HEK293 (cell line): ENCODE results near the gene FAM83E.

Source experiments
- CTCF ChIA-PET: fragments of 350-600 bp; formaldehyde crosslinking; extraction: SDS; loops from one replicate; lab custom pipeline; 2021; ENCODE audit warnings: antibody characterized with exemption; lab: Yijun Ruan, JAX
- POLR2A ChIA-PET: fragments of 300-600 bp; formaldehyde crosslinking; extraction: SDS; loops from one replicate; lab custom pipeline; 2020; ENCODE audit warnings: antibody characterized with exemption, inconsistent platforms; lab: Yijun Ruan, JAX
- H3K27ac ChIP-seq: fragments of 200-500 bp; sonication (Bioruptor generic); 2 replicates; pipeline ENCODE4 v1.5.1; 2014; ENCODE audit warnings: low read depth, low read length, control low read depth, inconsistent platforms; ENCODE audit errors: extremely low read depth
- H3K36me3 ChIP-seq, 2 experiments: fragments of 200-500 bp in 1 of 2; sonication (Bioruptor generic) in 1 of 2; 1 replicate in 1 of 2; 2 replicates in 1 of 2; pipeline ENCODE4 v1.5.1; 2014 to 2017; ENCODE audit warnings: inconsistent platforms in 2 of 2, low read length in 2 of 2; ENCODE audit not compliant: control insufficient read depth in 2 of 2, insufficient read depth in 1 of 2
- H3K4me1 ChIP-seq: fragments of 200-500 bp; sonication (Bioruptor generic); 2 replicates; pipeline ENCODE4 v1.5.1; 2014; ENCODE audit warnings: mild to moderate bottlenecking, low read length, inconsistent platforms; ENCODE audit not compliant: control insufficient read depth, insufficient read depth
- H3K4me3 ChIP-seq: 2 replicates; pipeline ENCODE4 v1.5.1; 2011; ENCODE audit warnings: low read depth, mild to moderate bottlenecking, control low read depth, low read length, moderate library complexity
- H3K9me3 ChIP-seq: fragments of 200-500 bp; sonication (Bioruptor generic); 2 replicates; pipeline ENCODE4 v1.5.1; 2014; ENCODE audit warnings: low read depth, low read length, inconsistent platforms; ENCODE audit not compliant: control insufficient read depth, insufficient read depth
- ZFP3 ChIP-seq: fragments of 450-650 bp; formaldehyde crosslinking; IDR thresholded peaks from 2 replicates; pipeline ENCODE4 v1.5.1; 2016; ENCODE audit warnings: low read depth, missing biosample characterization, missing genetic modification characterization
- ZNF2 ChIP-seq: fragments of 450-650 bp; formaldehyde crosslinking; IDR thresholded peaks from 2 replicates; pipeline ENCODE4 v1.5.1; 2016; ENCODE audit warnings: missing biosample characterization, missing genetic modification characterization
- ZNF274 ChIP-seq, 2 experiments: fragments of 200-500 bp in 1 of 2; fragments of 450-650 bp in 1 of 2; sonication (Bioruptor generic) in 1 of 2; formaldehyde crosslinking in 1 of 2; IDR thresholded peaks; 2 replicates each; pipeline versions ENCODE4 v1.5.1 to v1.6.1; 2014 to 2016; ENCODE audit warnings: borderline replicate concordance in 1 of 2, inconsistent platforms in 1 of 2, low read length in 1 of 2, missing biosample characterization in 1 of 2, missing genetic modification characterization in 1 of 2
- ZNF335 ChIP-seq: fragments of 450-650 bp; formaldehyde crosslinking; conservative IDR thresholded peaks from 2 replicates; pipeline ENCODE4 v1.5.1; 2016; ENCODE audit warnings: missing biosample characterization, missing genetic modification characterization
- ZNF341 ChIP-seq: fragments of 450-650 bp; formaldehyde crosslinking; IDR thresholded peaks from 2 replicates; pipeline ENCODE4; 2016; ENCODE audit warnings: low read depth, missing biosample characterization, missing genetic modification characterization
- ZNF501 ChIP-seq: fragments of 450-650 bp; formaldehyde crosslinking; IDR thresholded peaks from 2 replicates; pipeline ENCODE4 v1.5.1; 2016; ENCODE audit warnings: missing biosample characterization, missing genetic modification characterization
- ZNF610 ChIP-seq: fragments of 450-650 bp; formaldehyde crosslinking; IDR thresholded peaks from 2 replicates; pipeline ENCODE4 v1.5.1; 2016; ENCODE audit warnings: missing biosample characterization, missing genetic modification characterization, borderline replicate concordance
- ZNF623 ChIP-seq: fragments of 450-650 bp; formaldehyde crosslinking; IDR thresholded peaks from 2 replicates; pipeline ENCODE4 v1.5.1; 2016; ENCODE audit warnings: missing biosample characterization, missing genetic modification characterization
- ZXDB ChIP-seq: fragments of 450-650 bp; formaldehyde crosslinking; IDR thresholded peaks from 2 replicates; pipeline ENCODE4 v1.5.1; 2016; ENCODE audit warnings: missing biosample characterization, missing genetic modification characterization
- TF ChIP-seq, protein P1 (sequence below): fragments of 450-650 bp; formaldehyde crosslinking; IDR thresholded peaks from 2 replicates; pipeline ENCODE4 v1.5.1; 2016; ENCODE audit warnings: missing biosample characterization, missing genetic modification characterization
- TF ChIP-seq, protein P2 (sequence below): fragments of 450-650 bp; formaldehyde crosslinking; IDR thresholded peaks from 2 replicates; pipeline ENCODE4 v1.5.1; 2016; ENCODE audit warnings: missing biosample characterization, missing genetic modification characterization
- TF ChIP-seq, protein P3 (sequence below): fragments of 450-650 bp; formaldehyde crosslinking; IDR thresholded peaks from 2 replicates; pipeline ENCODE4 v1.5.1; 2016; ENCODE audit warnings: missing biosample characterization, missing genetic modification characterization, low read depth
- TF ChIP-seq, protein P4 (sequence below): fragments of 450-650 bp; formaldehyde crosslinking; conservative IDR thresholded peaks from 2 replicates; pipeline ENCODE4 v1.5.1; 2016; ENCODE audit warnings: low read depth, missing biosample characterization, missing genetic modification characterization
- TF ChIP-seq, protein P5 (sequence below): fragments of 450-650 bp; formaldehyde crosslinking; IDR thresholded peaks from 2 replicates; pipeline ENCODE4 v1.5.1; 2016; ENCODE audit warnings: missing biosample characterization, missing genetic modification characterization, borderline replicate concordance

FAM83E gene

DNA sequence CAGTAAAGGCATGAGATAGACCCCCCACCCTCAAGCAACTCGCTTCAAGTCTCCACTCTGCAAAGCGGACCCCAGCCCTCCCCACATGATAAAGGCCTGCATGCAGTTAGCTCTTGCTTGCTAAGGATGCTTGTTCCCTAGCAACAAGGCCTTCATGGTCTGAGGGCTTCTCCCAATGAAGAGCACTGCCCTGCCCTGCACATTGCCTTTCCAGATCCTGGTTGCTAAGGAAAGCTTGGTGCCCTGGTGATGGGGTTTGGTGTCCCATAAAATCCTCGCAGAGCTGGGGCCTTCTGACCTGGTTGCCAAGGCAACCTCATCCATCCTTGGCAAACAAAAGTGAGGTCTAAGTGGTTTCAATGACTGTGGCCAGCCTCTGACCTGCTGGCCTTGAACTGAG lies 16.3 kb upstream of the FAM83E start:
- TF ChIP-seq, protein P1, sequence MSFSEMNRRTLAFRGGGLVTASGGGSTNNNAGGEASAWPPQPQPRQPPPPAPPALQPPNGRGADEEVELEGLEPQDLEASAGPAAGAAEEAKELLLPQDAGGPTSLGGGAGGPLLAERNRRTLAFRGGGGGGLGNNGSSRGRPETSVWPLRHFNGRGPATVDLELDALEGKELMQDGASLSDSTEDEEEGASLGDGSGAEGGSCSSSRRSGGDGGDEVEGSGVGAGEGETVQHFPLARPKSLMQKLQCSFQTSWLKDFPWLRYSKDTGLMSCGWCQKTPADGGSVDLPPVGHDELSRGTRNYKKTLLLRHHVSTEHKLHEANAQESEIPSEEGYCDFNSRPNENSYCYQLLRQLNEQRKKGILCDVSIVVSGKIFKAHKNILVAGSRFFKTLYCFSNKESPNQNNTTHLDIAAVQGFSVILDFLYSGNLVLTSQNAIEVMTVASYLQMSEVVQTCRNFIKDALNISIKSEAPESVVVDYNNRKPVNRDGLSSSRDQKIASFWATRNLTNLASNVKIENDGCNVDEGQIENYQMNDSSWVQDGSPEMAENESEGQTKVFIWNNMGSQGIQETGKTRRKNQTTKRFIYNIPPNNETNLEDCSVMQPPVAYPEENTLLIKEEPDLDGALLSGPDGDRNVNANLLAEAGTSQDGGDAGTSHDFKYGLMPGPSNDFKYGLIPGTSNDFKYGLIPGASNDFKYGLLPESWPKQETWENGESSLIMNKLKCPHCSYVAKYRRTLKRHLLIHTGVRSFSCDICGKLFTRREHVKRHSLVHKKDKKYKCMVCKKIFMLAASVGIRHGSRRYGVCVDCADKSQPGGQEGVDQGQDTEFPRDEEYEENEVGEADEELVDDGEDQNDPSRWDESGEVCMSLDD (tag by site-specific recombination) = no peak
- TF ChIP-seq ZNF501 (tag by site-specific recombination) (no peak), ZXDB (tag by site-specific recombination) (no peak), ZNF341 (tag by site-specific recombination) (no peak), ZNF274 (IDR thresholded peaks at IDR 0.05; ENCODE audit: low read length) (no peak), ZNF274 (tag by site-specific recombination; IDR thresholded peaks at IDR 0.05; ENCODE audit: borderline replicate concordance) (no peak)
- TF ChIP-seq, protein P2, sequence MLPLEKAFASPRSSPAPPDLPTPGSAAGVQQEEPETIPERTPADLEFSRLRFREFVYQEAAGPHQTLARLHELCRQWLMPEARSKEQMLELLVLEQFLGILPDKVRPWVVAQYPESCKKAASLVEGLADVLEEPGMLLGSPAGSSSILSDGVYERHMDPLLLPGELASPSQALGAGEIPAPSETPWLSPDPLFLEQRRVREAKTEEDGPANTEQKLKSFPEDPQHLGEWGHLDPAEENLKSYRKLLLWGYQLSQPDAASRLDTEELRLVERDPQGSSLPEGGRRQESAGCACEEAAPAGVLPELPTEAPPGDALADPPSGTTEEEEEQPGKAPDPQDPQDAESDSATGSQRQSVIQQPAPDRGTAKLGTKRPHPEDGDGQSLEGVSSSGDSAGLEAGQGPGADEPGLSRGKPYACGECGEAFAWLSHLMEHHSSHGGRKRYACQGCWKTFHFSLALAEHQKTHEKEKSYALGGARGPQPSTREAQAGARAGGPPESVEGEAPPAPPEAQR (tag by site-specific recombination) = no peak
- H3K4me1 ChIP-seq = peaks cover 19% of the 10 kb centered on the region
- POLR2A ChIA-PET = interaction anchor here (0.7 to 8.1 kb wide), 4 partner anchors 12 to 161 kb away, joined by 3 to 97 read pairs (median 4); partner anchors contain the start of genes RPL18 and SPHK2
- CTCF ChIA-PET = no interaction called here
- no peak overlapping the region for H3K27ac ChIP-seq
- H3K9me3 ChIP-seq = no peaks in the 10 kb centered on the region
- H3K36me3 ChIP-seq = peaks cover 8 to 47% of the 10 kb centered on the region in 2 experiments; a peak in 2 of 3 replicates
- H3K4me3 ChIP-seq = no peak overlapping the region

DNA sequence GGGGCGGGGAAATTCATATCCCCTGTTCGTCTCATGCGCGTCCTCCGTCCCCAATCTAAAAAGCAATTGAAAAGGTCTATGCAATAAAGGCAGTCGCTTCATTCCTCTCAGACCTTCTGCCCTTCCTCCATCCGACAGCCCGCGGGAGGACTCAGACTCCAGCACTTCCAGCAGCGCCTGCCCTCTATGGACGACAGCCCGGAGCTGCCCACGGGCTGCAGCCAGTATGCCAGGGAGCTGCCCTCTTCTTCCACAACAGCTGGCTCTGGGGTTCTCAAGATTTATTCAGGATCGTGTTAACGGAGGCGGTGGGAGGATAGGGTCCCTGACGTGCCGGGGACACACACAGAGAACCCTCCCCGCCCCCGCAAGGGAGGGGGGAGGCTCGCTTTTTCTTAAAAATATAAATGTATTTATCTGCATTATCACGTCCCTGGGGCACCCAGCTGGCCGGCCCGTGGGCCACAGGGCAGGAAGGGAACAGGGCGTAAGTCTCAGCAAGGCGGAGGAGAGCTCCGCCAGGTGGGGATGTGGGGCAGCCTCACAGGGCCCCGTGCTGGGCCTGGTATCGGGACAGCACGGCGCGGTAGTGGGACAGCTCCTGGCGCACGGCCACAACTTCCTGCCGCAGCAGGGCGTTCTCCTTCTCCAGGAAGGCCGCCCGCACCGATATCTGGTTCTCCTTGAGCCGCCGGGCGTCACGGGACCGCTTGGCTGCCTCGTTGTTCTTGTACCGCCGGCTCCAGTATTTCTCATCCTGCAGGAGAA lies 15.6 kb upstream of the FAM83E start:
- H3K36me3 ChIP-seq = peaks cover 8 to 52% of the 10 kb centered on the region in 2 experiments; a peak in 2 of 3 replicates
- ChIA-PET POLR2A (interaction anchor here (1.0 to 8.1 kb wide), 5 partner anchors 9 to 21 kb away, joined by 3 to 97 read pairs (median 4); partner anchors contain the start of genes FAM83E, RPL18 and SPHK2), CTCF (interaction anchor here (0.5 to 0.6 kb wide), 2 partner anchors 7 to 22 kb away, joined by 3 read pairs; no protein-coding TSS in a partner anchor)
- no peak overlapping the region for H3K27ac ChIP-seq
- peaks cover 14% of the 10 kb centered on the region for H3K4me1 ChIP-seq
- no peaks in the 10 kb centered on the region for H3K9me3 ChIP-seq
- H3K4me3 ChIP-seq = no peak overlapping the region
- TF ChIP-seq, protein P3, sequence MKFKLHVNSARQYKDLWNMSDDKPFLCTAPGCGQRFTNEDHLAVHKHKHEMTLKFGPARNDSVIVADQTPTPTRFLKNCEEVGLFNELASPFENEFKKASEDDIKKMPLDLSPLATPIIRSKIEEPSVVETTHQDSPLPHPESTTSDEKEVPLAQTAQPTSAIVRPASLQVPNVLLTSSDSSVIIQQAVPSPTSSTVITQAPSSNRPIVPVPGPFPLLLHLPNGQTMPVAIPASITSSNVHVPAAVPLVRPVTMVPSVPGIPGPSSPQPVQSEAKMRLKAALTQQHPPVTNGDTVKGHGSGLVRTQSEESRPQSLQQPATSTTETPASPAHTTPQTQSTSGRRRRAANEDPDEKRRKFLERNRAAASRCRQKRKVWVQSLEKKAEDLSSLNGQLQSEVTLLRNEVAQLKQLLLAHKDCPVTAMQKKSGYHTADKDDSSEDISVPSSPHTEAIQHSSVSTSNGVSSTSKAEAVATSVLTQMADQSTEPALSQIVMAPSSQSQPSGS (tag by site-specific recombination) = no peak
- TF ChIP-seq ZNF610 (tag by site-specific recombination) (no peak), ZNF623 (tag by site-specific recombination) (no peak), ZNF335 (tag by site-specific recombination) (no peak), ZXDB (tag by site-specific recombination) (no peak), ZNF274 (IDR thresholded peaks at IDR 0.05; ENCODE audit: low read length) (no peak), ZNF274 (tag by site-specific recombination; IDR thresholded peaks at IDR 0.05; ENCODE audit: borderline replicate concordance) (no peak), ZFP3 (tag by site-specific recombination) (no peak), ZNF2 (tag by site-specific recombination) (no peak)
- TF ChIP-seq, protein P4, sequence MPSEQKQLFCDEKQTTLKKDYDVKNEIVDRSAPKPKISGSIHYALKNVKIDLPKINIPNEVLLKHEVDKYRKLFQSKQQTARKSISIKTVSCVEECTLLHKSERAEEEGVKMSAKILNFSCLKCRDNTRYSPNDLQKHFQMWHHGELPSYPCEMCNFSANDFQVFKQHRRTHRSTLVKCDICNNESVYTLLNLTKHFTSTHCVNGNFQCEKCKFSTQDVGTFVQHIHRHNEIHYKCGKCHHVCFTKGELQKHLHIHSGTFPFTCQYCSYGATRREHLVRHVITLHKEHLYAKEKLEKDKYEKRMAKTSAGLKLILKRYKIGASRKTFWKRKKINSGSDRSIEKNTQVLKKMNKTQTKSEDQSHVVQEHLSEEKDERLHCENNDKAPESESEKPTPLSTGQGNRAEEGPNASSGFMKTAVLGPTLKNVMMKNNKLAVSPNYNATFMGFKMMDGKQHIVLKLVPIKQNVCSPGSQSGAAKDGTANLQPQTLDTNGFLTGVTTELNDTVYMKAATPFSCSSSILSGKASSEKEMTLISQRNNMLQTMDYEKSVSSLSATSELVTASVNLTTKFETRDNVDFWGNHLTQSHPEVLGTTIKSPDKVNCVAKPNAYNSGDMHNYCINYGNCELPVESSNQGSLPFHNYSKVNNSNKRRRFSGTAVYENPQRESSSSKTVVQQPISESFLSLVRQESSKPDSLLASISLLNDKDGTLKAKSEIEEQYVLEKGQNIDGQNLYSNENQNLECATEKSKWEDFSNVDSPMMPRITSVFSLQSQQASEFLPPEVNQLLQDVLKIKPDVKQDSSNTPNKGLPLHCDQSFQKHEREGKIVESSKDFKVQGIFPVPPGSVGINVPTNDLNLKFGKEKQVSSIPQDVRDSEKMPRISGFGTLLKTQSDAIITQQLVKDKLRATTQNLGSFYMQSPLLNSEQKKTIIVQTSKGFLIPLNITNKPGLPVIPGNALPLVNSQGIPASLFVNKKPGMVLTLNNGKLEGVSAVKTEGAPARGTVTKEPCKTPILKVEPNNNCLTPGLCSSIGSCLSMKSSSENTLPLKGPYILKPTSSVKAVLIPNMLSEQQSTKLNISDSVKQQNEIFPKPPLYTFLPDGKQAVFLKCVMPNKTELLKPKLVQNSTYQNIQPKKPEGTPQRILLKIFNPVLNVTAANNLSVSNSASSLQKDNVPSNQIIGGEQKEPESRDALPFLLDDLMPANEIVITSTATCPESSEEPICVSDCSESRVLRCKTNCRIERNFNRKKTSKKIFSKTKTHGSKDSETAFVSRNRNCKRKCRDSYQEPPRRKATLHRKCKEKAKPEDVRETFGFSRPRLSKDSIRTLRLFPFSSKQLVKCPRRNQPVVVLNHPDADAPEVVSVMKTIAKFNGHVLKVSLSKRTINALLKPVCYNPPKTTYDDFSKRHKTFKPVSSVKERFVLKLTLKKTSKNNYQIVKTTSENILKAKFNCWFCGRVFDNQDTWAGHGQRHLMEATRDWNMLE (tag by site-specific recombination) = no peak
- TF ChIP-seq, protein P5, sequence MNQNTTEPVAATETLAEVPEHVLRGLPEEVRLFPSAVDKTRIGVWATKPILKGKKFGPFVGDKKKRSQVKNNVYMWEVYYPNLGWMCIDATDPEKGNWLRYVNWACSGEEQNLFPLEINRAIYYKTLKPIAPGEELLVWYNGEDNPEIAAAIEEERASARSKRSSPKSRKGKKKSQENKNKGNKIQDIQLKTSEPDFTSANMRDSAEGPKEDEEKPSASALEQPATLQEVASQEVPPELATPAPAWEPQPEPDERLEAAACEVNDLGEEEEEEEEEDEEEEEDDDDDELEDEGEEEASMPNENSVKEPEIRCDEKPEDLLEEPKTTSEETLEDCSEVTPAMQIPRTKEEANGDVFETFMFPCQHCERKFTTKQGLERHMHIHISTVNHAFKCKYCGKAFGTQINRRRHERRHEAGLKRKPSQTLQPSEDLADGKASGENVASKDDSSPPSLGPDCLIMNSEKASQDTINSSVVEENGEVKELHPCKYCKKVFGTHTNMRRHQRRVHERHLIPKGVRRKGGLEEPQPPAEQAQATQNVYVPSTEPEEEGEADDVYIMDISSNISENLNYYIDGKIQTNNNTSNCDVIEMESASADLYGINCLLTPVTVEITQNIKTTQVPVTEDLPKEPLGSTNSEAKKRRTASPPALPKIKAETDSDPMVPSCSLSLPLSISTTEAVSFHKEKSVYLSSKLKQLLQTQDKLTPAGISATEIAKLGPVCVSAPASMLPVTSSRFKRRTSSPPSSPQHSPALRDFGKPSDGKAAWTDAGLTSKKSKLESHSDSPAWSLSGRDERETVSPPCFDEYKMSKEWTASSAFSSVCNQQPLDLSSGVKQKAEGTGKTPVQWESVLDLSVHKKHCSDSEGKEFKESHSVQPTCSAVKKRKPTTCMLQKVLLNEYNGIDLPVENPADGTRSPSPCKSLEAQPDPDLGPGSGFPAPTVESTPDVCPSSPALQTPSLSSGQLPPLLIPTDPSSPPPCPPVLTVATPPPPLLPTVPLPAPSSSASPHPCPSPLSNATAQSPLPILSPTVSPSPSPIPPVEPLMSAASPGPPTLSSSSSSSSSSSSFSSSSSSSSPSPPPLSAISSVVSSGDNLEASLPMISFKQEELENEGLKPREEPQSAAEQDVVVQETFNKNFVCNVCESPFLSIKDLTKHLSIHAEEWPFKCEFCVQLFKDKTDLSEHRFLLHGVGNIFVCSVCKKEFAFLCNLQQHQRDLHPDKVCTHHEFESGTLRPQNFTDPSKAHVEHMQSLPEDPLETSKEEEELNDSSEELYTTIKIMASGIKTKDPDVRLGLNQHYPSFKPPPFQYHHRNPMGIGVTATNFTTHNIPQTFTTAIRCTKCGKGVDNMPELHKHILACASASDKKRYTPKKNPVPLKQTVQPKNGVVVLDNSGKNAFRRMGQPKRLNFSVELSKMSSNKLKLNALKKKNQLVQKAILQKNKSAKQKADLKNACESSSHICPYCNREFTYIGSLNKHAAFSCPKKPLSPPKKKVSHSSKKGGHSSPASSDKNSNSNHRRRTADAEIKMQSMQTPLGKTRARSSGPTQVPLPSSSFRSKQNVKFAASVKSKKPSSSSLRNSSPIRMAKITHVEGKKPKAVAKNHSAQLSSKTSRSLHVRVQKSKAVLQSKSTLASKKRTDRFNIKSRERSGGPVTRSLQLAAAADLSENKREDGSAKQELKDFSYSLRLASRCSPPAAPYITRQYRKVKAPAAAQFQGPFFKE (tag by site-specific recombination) = no peak
